Trophoblast cell (in vitro differentiated cells and primary cell): ENCODE measurements around the gene CCL26.

Source experiments
- DNase-seq, 2 donors: peaks; one replicate each; pipeline ENCODE4 v3.0.0-alpha.2; 2016
- H2AFZ ChIP-seq: 2 replicates; pipeline ENCODE4 v1.6.1; 2013; ENCODE audit warnings: low read length, moderate library complexity, mild to moderate bottlenecking; ENCODE audit not compliant: insufficient read depth, poor library complexity
- H2AK5ac ChIP-seq: 2 replicates; pipeline ENCODE4 v1.6.1; 2013; ENCODE audit warnings: mild to moderate bottlenecking, low read length
- H2BK120ac ChIP-seq: 2 replicates; pipeline ENCODE4 v1.6.1; 2013; ENCODE audit warnings: low read length, mild to moderate bottlenecking, moderate library complexity; ENCODE audit not compliant: insufficient read depth, poor library complexity
- H2BK12ac ChIP-seq: 2 replicates; pipeline ENCODE4 v1.6.1; 2013; ENCODE audit warnings: mild to moderate bottlenecking, low read length, moderate library complexity
- H2BK5ac ChIP-seq: 2 replicates; pipeline ENCODE4 v1.6.1; 2013; ENCODE audit warnings: low read length, low read depth, moderate library complexity, mild to moderate bottlenecking; ENCODE audit not compliant: poor library complexity
- H3K14ac ChIP-seq: 2 replicates; pipeline ENCODE4 v1.6.1; 2013; ENCODE audit warnings: mild to moderate bottlenecking, low read length
- H3K18ac ChIP-seq: 2 replicates; pipeline ENCODE4 v1.6.1; 2013; ENCODE audit warnings: mild to moderate bottlenecking, low read length
- H3K23ac ChIP-seq: 2 replicates; pipeline ENCODE4 v1.6.1; 2013; ENCODE audit warnings: low read length
- H3K27ac ChIP-seq: 2 replicates; pipeline ENCODE4 v1.5.1; 2013; ENCODE audit warnings: low read depth, mild to moderate bottlenecking, inconsistent platforms, low read length, moderate library complexity
- H3K27me3 ChIP-seq: 2 replicates; pipeline ENCODE4 v1.6.1; 2013; ENCODE audit warnings: inconsistent platforms, mild to moderate bottlenecking, low read length, moderate library complexity; ENCODE audit not compliant: insufficient read depth
- H3K36me3 ChIP-seq, 2 experiments: 1 replicate in 1 of 2; 2 replicates in 1 of 2; pipeline ENCODE4 v1.6.1; 2013; ENCODE audit warnings: low read length in 2 of 2, mild to moderate bottlenecking in 2 of 2, moderate library complexity in 1 of 2; ENCODE audit not compliant: insufficient read depth in 2 of 2, control insufficient read depth in 1 of 2
- H3K4ac ChIP-seq: 2 replicates; pipeline ENCODE4 v1.6.1; 2013; ENCODE audit warnings: low read depth, mild to moderate bottlenecking, low read length, moderate library complexity
- H3K4me1 ChIP-seq, 2 experiments: 1 replicate in 1 of 2; 2 replicates in 1 of 2; pipeline ENCODE4 v1.6.1; 2013; ENCODE audit warnings: low read length in 2 of 2, mild to moderate bottlenecking in 2 of 2, moderate library complexity in 1 of 2; ENCODE audit not compliant: insufficient read depth in 2 of 2, control insufficient read depth in 1 of 2
- H3K4me2 ChIP-seq: 2 replicates; pipeline ENCODE4 v1.6.1; 2013; ENCODE audit warnings: inconsistent platforms, mild to moderate bottlenecking, low read length, moderate library complexity
- H3K4me3 ChIP-seq: 2 replicates; pipeline ENCODE4 v1.5.1; 2013; ENCODE audit warnings: mild to moderate bottlenecking, low read depth, low read length, inconsistent platforms
- H3K79me1 ChIP-seq: one replicate; pipeline ENCODE4 v1.6.1; 2013; ENCODE audit warnings: low read length
- H3K79me2 ChIP-seq: 2 replicates; pipeline ENCODE4 v1.6.1; 2013; ENCODE audit warnings: low read length, mild to moderate bottlenecking; ENCODE audit not compliant: control insufficient read depth, insufficient read depth, poor library complexity
- H3K9ac ChIP-seq: 2 replicates; pipeline ENCODE4 v1.6.1; 2013; ENCODE audit warnings: mild to moderate bottlenecking, low read length
- H3K9me3 ChIP-seq: 2 replicates; pipeline ENCODE4 v1.6.1; 2013; ENCODE audit warnings: low read depth, mild to moderate bottlenecking, control low read depth, inconsistent platforms, low read length; ENCODE audit not compliant: insufficient read depth
- H4K12ac ChIP-seq: 2 replicates; pipeline ENCODE4 v1.6.1; 2013; ENCODE audit warnings: low read depth, mild to moderate bottlenecking, low read length, moderate library complexity
- H4K8ac ChIP-seq: 2 replicates; pipeline ENCODE4 v1.6.1; 2013; ENCODE audit warnings: low read depth, mild to moderate bottlenecking, low read length, moderate library complexity
- H4K91ac ChIP-seq: one replicate; pipeline ENCODE4 v1.6.1; 2013; ENCODE audit warnings: low read depth, mild to moderate bottlenecking, low read length, moderate library complexity
- WGBS: extraction: QIAGEN DNeasy Blood & Tissue Kit; methylation state at CpG from one replicate; pipeline ENCODE4 v1.1.7; 2013; ENCODE audit warnings: missing lambda C conversion rate; ENCODE audit not compliant: insufficient read length, insufficient coverage; ENCODE audit errors: extremely low coverage; 5-methylcytosine and 5-hydroxymethylcytosine counted together

CCL26 gene

DNA sequence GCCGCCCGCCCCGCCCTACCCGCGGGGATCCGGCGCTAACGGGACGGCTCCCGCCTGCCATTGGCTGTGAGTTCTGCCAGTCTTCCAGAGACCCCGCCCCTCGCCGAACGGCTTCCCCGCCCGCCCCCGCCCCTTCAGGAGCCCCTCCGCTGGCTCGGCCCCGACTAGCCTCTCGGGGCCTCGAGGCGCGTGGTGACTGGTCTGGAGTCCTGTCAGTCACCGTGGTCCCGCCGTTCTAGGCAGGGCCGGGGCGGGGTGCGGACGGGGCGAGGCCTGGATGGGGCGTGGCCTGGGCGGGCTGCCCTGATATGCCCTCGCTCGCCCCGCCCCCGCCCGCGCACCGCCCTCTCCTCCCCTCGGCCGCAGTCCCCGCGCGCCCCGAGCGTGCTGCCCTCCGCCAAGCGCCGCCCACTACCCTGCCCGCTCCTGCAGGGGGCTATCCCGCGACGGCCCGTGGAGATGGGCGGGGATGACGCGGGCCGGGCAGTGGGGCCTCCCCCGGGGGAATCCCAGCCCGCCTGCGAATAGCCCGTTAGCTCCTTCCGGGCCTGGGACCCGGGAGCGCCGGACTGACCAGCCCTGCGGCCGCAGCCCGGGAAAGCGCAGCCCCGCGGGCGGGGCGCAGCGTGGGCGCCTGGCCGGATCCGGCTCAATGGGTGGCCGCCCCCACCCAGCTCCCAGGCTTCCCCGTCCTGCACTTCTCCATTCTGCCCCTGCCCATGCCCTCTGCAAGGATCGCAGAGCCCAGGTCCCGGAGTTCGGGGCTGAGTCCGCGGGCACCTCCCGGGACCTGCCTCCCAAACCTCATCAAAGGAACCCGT is 32.8 kb downstream of the CCL26 start:
- H4K12ac ChIP-seq, result no peak overlapping the region
- H3K4me3 ChIP-seq, result peak overlapping the region; percentile 94
- peaks cover 5 to 6% of the 10 kb centered on the region in 2 experiments for H3K4me1 ChIP-seq
- H3K9me3 ChIP-seq, result no peaks in the 10 kb centered on the region
- no peak overlapping the region for H2AK5ac ChIP-seq
- H2BK5ac ChIP-seq, result no peak overlapping the region
- no peaks in the 10 kb centered on the region for H3K27me3 ChIP-seq
- H2BK12ac ChIP-seq, result no peak overlapping the region
- H3K27ac ChIP-seq, result no peak overlapping the region
- no peak overlapping the region for H2BK120ac ChIP-seq
- no peak overlapping the region for H3K14ac ChIP-seq
- peak; percentile 99 to 100 for DNase-seq
- H3K18ac ChIP-seq, result no peak overlapping the region
- no peaks in the 10 kb centered on the region for H3K79me1 ChIP-seq
- H3K23ac ChIP-seq, result no peak overlapping the region
- no peak overlapping the region for H3K9ac ChIP-seq
- no peaks in the 10 kb centered on the region for H3K79me2 ChIP-seq
- no peaks in the 10 kb centered on the region for H3K36me3 ChIP-seq
- H4K8ac ChIP-seq, result peak overlapping the region; percentile 42
- H3K4me2 ChIP-seq, result peak overlapping the region; percentile 84
- H2AFZ ChIP-seq, result peak overlapping the region; percentile 76
- no peak overlapping the region for H4K91ac ChIP-seq
- H3K4ac ChIP-seq, result no peak overlapping the region
- WGBS, result no CpG with 5 or more reads among the region's 89 CpGs

DNA sequence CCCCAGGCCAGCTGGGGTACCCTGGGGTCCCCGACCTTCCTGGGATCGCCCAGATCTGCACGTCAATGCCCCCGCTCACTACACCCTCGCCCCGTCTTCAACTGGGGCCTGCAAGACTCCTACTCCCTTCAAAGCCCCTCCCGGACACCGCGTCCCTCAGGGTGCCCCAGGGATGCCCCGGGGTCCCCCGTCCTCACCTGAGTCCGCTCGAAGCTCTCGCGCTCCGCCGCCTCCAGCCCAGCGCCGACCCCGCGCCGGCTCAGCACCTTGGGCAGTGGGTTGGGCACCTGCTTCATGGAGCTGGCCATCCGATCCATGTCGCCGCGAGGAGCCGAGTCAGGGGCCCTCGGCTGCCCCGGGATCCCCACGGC is 33.4 kb downstream of the CCL26 start, which contains the start of gene HIP1:
TSS of gene HIP1 (minus strand) at position 338 of the 371 bp plus-strand sequence. CDS start at position 317, 21 bp downstream.
- peak within 1 kb of the TSS; percentile 84 for H3K4me2 ChIP-seq
- H3K36me3 ChIP-seq, result no peaks in the 10 kb centered on the region
- no CpG with 5 or more reads among the region's 30 CpGs for WGBS
- peak within 1 kb of the TSS; percentile 73 for H4K8ac ChIP-seq
- no peaks in the 10 kb centered on the region for H3K9me3 ChIP-seq
- no peak within 1 kb of the TSS for H4K12ac ChIP-seq
- H3K4me1 ChIP-seq, result peaks cover 5 to 6% of the 10 kb centered on the region in 2 experiments
- no peak within 1 kb of the TSS for H3K4ac ChIP-seq
- no peak within 1 kb of the TSS for H2BK12ac ChIP-seq
- no peaks in the 10 kb centered on the region for H3K79me2 ChIP-seq
- H3K79me1 ChIP-seq, result no peaks in the 10 kb centered on the region
- H3K4me3 ChIP-seq, result peak within 1 kb of the TSS; percentile 94
- DNase-seq, result no peak
- peak within 1 kb of the TSS; percentile 60 for H3K18ac ChIP-seq
- H4K91ac ChIP-seq, result peak within 1 kb of the TSS; percentile 5
- no peaks in the 10 kb centered on the region for H3K27me3 ChIP-seq
- H2AFZ ChIP-seq, result peak within 1 kb of the TSS; percentile 76
- peak within 1 kb of the TSS; percentile 45 for H3K9ac ChIP-seq
- no peak within 1 kb of the TSS for H2BK120ac ChIP-seq
- no peak within 1 kb of the TSS for H2BK5ac ChIP-seq
- no peak within 1 kb of the TSS for H2AK5ac ChIP-seq
- H3K27ac ChIP-seq, result no peak within 1 kb of the TSS
- peak within 1 kb of the TSS; percentile 3 for H3K14ac ChIP-seq
- no peak within 1 kb of the TSS for H3K23ac ChIP-seq

DNA sequence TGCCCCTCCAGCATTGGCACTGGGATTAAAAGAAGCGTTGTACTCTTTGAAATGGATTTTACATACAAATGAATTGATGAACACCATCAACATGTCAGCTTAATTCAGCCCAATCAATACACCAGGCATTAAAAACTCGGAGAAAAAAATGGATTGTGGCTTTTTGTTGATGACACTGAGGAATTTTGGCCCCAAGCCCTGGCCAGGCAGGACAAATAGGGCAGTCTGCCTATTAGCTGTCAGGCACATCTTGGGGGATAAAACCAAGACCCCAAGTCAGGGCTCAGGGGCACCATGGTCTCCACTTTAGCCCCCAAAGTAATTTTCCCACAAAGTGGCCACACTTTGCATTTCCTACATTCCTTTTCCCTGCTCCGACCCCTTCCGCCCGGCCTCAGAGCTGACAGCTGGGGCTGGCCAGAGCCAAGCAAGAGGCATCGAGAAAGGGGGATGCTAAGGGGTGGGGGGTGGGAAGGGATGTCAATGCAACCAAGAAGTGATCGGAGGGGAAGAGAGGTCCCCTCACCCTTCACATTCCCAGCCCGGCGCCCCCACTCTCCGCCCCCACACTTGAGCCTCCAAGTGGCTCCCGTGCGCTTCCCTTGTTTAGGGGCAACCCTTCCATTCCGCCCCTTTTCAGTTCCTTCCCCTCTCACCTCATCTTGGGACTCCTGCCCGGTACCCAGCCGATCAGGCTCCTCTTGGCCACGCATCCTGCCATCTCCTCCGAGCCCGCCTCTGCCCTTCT is 34.0 kb downstream of the CCL26 start:
- Histone ChIP-seq H3K36me3 (no peaks in the 10 kb centered on the region), H4K8ac (peak overlapping the region; percentile 73), H4K12ac (no peak overlapping the region), H3K14ac (peak overlapping the region; percentile 3), H3K9me3 (no peaks in the 10 kb centered on the region), H3K27me3 (no peaks in the 10 kb centered on the region), H3K9ac (no peak overlapping the region), H2BK120ac (no peak overlapping the region), H2AK5ac (no peak overlapping the region), H3K27ac (no peak overlapping the region), H2BK12ac (no peak overlapping the region), H4K91ac (peak overlapping the region; percentile 5), H2BK5ac (no peak overlapping the region), H2AFZ (peak overlapping the region; percentile 73), H3K18ac (peak overlapping the region; percentile 60), H3K79me1 (no peaks in the 10 kb centered on the region), H3K4me3 (peak overlapping the region; percentile 94), H3K79me2 (no peaks in the 10 kb centered on the region), H3K23ac (no peak overlapping the region), H3K4me1 (peaks cover 5 to 6% of the 10 kb centered on the region in 2 experiments), H3K4me2 (peak overlapping the region; percentile 84), H3K4ac (no peak overlapping the region)
- no CpG with 5 or more reads among the region's 18 CpGs for WGBS
- DNase-seq, result no peak

DNA sequence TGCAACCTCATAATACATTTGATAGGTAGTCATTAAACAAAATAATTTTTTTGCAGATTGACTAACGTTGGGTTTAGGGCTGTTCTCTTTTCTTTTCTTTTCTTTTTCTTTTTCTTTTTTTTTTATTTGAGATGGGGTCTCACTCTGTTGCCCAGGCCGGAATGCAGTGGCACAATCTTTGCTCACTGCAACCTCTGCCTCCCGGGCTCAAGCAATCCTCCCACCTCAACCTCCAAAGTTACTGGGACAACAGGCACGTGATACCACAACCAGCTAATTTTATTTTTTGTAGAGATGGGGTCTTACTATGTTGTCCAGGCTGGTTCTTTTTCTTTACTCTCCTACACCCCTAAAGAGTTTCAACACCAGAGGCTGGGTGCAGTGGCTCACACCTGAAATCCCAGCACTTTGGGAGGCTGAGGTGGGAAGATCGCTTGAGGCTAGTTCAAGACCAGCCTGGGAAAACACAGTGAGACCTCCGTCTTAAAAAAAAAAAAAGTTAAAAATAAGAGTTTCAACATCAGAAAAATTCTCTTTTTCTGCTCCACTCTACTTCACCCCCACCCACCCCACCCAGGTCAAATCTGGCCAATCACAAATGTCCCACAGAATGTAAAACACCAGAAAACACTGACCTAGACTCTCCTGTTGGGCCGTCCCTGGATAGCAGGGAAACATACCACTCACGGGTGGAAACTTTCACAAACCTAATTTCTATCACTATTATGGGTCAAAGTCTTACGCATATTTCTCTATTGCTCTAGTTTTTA is 36.2 kb downstream of the CCL26 start:
- H2BK12ac ChIP-seq, result no peak overlapping the region
- H3K14ac ChIP-seq, result no peak overlapping the region
- H3K27me3 ChIP-seq, result no peaks in the 10 kb centered on the region
- H3K9ac ChIP-seq, result no peak overlapping the region
- H2AK5ac ChIP-seq, result no peak overlapping the region
- H3K4me3 ChIP-seq, result no peak overlapping the region
- H2BK120ac ChIP-seq, result no peak overlapping the region
- no peak overlapping the region for H3K27ac ChIP-seq
- no peak overlapping the region for H4K91ac ChIP-seq
- no peaks in the 10 kb centered on the region for H3K9me3 ChIP-seq
- H3K36me3 ChIP-seq, result no peaks in the 10 kb centered on the region
- no peak overlapping the region for H3K23ac ChIP-seq
- peaks cover 5 to 6% of the 10 kb centered on the region in 2 experiments for H3K4me1 ChIP-seq
- H3K79me1 ChIP-seq, result no peaks in the 10 kb centered on the region
- no peak overlapping the region for H2BK5ac ChIP-seq
- DNase-seq, result no peak
- H3K4ac ChIP-seq, result no peak overlapping the region
- H3K79me2 ChIP-seq, result no peaks in the 10 kb centered on the region
- no peak overlapping the region for H3K18ac ChIP-seq
- no peak overlapping the region for H4K8ac ChIP-seq
- no peak overlapping the region for H2AFZ ChIP-seq
- WGBS, result no CpG with 5 or more reads among the region's 9 CpGs
- no peak overlapping the region for H3K4me2 ChIP-seq
- H4K12ac ChIP-seq, result no peak overlapping the region
